CD4-positive, alpha-beta T cell treated with Interleukin-17A for 4 hours (primary cell): Measurements from ENCODE around the gene THSD7A.

Source experiments
- DNase-seq: peaks from one replicate; pipeline ENCODE4 v3.0.0-alpha.2; 2020; ENCODE audit warnings: mixed read lengths

Gene THSD7A

DNA sequence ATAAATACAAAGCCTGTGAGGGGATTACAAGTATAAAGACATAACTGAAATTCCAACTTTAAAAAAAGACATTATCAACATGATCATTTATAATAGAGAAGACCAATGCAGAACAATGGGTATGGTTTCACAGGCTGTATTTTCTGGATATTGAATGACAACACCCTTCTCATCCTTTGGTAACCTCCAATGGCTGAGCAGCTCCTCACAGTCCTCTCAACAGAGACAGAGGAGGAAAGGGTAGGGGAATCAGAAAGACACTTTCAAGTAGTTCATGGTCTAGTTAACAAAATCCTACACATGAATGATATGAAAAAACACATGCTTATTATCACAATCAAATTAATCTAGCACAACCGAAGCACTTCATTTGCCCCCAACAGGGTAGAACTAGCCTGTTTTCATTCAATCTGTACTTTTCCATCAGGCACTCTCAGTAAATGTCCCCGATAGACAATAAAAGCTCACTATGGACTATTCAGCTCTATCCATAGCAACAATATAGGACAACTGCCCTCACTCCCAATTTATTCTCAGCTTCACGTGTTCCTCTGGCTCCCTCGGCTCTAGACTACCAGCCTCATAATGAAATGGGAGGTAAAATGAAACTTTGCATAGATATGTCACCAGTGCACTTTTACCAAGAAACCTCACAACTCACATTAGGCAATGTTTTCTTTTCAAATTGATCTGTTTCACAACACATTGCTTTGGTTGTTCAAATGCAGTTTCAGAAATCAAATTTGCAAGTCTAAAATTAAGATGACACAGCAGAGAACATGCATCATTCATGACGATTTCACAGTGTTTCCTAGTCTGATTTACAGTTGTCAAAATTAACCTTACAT, 211.4 kb downstream of the THSD7A start:
- no peak for DNase-seq

DNA sequence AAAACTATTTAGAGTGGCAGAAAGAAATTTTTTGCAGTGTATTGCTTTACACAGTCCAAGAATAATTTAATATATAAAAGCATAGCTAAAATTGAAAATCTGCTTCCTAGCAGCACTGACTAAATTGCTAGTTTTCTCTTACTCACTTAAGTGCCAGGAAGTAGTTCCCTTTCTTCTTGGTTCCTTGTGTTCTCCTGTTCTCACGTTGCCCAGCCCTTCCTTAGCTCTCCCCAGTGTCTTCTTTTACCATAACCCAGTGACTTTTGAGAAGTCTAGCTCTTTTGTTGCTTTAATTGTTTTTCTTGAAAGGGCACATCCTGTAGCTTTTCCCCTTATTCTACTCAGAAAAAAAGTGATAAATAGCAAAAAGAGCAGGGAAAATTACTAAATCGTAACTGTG, 215.5 kb downstream of the THSD7A start:
- DNase-seq = no peak

DNA sequence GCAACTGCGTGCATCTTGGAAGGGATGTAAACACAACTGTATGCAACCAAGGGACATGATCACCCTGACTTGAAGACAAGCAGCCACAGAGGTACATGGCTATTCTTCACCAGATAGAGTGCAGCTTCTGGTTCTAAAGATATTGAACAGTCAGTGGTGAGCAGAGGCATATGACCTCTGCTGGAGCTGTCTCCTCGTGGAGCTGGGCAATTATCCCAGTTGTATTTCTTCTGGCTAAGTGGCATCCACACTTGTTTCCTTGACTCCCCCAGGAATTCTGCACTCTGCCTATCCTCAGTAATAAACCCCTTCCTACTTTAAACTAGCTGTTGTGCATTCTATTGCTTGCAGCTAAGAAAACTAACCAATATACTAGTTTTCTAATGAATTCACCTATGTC, 216.8 kb downstream of the THSD7A start:
- DNase-seq = no peak

DNA sequence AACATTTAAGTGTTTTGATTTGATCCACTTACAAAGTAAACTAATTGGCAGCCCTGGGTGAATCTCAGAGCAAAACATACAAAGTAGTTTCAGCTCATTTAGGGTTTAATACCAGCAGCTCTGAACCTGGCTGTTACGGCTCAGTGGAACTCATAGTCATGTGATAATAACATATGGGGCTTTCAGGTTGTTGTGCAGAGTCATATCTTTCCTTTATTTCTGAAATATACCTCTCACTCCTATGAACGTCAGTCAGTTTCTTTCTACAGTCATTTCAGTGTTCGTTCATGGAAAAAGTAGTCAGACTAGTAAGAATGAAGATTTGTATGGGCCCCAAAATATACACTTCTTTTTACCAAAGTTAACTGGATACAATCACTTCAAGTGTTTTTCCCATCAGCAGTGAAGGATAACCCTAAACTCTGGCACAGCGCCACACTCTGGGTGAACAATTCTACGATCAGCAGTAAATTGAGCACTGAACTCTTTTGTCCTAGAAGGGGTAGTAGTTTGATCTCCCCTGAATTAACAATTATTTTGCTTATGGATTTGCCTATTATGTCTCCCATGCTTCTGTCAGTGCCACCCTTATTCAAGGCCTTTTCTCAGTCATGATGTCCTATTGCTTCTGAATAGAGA, 218.6 kb downstream of the THSD7A start:
- no peak for DNase-seq

DNA sequence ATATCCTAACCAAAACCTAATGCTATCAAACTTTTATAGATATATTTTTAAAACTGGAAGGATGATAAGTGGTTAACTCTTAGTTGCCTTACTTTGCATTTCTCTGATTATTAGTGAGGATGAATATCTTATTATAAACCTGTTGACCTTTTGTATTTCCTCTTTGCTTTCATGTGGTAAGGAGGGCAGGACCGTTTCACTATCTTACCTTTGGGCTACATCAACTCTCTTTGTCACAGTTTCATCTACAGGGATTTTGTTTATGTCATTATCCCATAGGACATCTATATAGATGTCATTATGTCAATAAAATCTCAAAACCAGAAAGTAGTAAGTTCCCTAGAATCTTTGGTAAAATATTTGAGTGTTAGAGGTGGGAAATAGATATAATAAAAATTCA, 219.3 kb downstream of the THSD7A start:
- DNase-seq = no peak

DNA sequence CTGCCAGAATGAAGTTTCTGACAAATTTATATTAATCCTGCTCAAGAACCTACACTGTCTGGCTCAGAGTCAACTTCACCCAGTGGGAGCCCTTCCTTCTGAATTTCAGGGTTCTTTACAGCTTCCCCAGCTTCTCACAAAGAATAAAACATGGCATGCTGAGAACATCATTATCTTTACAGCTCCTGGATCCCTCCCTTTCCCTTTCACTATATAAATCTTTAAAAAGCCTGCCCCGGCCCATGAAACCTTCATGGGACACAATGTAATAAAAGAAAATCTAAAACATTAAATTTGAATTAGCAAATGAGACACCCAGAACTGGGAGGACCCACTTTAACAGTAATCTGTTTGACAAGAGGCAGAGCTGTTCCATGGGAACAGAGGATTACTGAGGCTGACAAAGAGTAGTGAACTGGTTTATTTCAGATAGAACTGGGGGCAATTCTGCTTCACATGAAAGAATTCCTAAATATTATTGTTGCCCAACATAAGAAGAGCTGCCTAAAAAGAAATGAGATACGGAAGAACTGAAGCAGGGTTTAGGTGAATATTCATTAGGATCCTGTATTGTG, 222.8 kb downstream of the THSD7A start:
- DNase-seq = no peak

DNA sequence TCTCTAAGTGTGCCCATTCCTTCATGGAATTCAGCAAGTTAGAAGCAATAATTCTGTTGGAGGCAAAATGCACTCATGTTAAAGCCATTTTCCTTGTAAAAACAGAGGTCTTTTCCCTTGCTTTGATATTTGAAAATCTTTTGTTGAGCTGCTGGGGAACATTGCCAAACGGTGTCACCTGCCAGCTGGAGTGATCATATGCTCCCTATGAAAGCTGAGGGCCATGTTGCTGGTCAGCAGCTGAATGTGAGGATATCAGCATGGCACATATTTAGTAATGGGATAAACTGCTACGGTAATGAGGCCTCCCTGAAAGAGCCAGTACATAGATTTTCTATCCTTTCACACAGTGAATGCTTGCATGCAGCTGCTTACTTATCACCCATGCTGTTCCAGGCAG, 224.3 kb downstream of the THSD7A start:
- DNase-seq = no peak

DNA sequence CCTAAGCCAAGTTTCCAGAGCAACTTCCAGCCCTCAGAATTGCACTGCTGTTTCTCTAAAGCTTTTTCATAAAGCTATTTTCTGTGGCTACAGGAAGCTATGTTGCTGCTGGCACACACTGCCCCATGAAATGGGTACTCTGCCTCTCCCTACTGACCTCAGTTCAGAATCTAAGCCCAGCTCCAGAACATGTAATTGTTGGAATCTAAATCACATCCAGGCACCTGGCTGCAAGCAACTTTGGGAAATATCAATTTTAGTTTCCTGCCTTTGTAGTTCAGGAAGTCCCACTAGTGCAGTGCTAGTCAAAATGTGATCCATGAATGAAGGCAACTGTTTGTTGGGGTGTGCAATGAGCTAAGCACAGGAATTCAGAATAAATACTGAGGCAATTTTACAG, 226.2 kb downstream of the THSD7A start:
- no peak for DNase-seq

DNA sequence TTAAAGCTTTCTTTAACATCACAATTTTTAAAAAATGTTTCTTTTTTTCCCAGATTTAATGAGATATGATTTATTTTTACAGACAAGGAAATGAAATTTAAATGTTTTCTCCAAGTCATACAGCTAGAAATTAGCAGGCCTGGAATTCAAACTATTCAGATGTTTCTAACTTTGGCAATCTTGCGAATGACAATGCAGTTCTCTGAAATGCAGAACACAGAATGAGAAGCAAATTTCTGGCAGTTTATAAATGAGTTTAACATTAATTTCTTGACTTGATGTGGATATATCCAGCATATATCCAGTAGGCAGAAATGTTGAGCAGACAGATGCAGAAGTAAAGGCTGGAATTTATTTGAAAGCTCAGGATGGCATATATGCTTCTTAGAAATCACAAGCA, 227.5 kb downstream of the THSD7A start:
- DNase-seq = no peak

DNA sequence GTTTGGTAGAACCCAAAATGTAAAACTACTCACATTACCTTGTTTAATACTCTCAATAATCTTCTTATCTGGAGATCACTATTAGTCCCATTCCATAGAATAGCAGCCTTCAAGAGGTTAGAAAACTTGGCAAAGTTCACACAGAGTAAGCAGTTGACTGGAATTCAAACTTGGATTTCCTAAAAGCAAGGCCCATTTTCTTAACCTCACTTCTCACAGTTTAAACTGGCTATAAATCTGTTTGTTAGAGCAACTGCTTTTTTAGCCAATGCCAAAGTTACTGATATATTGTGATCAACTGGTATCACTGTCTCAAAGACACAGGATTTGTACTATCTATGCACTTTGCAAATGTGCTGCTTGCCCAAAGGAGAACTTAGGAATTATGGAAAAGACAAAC, 230.2 kb downstream of the THSD7A start:
- no peak for DNase-seq

DNA sequence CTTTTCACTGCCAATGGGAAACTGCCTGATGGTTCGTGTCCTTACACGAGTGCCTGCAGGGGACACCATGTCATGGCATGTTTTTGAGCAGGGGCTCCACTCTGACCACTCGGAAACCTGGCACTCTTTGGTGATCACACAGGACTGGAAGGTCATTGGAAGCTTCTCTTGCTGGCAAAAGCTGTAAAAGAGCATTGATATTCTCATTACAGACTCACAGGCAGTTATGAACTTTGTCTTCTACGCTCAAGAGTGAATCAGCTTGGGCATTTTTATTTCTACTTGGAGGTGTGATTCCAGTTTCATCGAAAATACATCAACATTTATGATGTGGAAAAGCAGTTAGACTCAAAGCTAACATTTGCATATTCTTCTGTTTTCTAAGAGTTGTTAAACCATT, 238.7 kb downstream of the THSD7A start:
- DNase-seq = no peak

DNA sequence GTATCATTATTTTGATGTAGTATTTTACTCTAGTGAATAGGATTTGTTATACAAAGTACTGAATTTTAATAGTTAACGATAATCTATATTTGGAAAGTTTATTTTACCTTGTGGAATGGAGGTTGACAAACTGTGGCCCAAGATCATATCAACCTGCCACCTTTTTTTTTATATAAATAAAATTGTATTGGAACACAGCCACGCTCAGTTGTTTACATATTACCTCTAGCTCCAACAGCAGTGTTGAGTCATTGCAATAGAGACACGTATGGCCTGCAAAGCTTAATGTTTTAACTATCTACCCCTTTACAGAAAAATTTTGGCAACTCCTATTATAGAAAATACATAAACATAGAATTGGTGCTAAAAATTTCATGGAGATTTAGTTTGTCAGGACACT, 239.3 kb downstream of the THSD7A start:
- no peak for DNase-seq

DNA sequence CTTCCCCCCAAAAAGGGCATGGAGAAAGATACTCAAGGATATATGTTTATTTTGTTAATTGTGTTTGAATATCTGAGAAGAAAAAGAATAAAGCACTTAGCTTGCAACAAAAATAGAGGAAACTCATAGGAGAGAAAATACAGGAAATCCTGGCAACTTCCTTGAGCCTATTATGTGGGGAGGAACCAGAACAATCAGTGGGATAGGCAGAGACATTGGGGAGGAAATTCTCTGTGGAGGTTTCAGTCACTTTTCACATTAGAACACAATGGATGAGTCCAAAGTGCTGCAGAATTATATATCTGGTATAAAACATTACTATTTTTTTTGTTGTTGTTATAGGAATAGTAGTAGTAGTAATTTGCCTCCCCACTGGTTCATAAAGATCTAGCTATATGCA, 240.1 kb downstream of the THSD7A start:
- DNase-seq = no peak

DNA sequence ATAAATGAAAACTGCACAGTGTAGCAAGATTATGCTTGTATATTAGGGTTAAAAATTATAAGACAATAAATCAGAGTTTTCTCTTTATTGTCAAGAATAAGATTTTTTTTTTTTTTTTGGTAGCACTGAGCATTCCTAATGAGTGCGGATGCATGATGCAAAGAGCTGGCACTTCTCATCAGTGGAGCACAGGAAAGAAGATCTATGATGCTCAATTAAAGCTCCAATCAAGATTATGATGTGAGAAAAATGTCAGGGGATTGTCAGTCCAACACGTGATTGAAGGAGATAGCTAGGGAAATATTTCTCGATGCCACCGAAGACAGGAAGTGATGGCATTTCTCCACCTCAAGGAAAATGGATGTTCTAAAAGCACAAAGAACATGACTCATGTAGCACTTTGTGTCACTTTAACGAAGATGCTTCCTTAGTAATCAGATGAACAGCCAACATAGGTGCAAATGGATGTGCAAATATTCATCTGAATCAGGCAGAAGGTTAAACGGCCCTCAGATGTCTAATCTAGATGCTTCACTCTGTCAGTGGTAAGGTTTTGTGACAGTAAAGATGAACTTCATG, 240.9 kb downstream of the THSD7A start:
- DNase-seq = no peak

DNA sequence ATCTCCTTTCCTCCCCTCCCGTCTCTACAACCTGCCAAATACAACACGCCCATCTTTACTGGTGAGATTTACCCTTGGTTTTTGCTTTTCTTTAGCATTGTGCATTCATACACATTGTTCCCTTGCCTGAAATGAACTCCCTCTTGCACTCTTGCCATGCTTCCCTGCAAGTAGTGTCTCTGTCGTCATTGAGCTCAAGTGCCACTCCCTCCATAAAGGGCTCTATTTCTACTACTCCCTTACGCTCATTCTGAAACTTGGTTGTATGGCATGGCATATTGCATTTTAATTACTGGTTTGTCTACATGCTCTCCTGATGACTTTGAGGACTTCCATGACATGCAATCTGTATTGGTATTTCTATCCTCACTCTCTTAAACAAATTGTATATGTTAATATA, 242.7 kb downstream of the THSD7A start:
- DNase-seq = no peak

DNA sequence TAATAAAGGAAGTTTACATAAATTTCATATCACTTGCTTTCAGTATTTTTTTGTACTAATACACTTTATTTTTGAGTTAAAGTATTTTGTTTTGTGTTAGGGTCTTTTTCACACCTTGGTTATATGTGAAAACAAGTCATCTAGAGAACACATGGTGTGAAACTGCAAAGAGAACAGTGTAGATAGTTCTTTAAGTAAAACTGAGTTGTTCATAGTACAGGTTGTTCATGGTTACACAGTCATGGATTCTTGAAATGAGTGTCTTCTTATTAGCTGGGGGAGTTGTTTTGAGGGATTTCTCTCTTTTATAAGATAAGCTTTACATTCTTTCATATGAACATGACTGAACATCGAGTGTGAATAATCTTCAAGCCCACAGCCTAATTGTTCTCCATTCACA, 244.2 kb downstream of the THSD7A start:
- DNase-seq = no peak

DNA sequence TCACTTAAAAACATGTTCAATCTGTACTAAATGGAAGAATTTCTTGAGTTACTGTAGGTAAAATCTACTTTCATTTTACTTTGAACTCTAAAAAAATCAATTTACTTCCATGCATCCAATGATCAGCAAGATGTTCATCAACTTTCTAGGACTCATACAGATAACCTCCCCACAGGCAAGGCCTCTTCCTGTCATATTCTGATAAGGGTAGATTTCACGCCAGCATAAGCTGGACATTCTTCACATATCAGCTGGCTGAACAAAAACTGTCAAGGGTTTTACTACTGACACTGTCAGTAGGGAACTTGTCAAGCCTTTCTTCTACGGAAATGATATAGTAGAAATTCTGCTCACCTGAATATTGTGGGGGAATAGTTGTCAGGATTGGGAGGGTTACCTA, 244.9 kb downstream of the THSD7A start:
- DNase-seq = no peak

DNA sequence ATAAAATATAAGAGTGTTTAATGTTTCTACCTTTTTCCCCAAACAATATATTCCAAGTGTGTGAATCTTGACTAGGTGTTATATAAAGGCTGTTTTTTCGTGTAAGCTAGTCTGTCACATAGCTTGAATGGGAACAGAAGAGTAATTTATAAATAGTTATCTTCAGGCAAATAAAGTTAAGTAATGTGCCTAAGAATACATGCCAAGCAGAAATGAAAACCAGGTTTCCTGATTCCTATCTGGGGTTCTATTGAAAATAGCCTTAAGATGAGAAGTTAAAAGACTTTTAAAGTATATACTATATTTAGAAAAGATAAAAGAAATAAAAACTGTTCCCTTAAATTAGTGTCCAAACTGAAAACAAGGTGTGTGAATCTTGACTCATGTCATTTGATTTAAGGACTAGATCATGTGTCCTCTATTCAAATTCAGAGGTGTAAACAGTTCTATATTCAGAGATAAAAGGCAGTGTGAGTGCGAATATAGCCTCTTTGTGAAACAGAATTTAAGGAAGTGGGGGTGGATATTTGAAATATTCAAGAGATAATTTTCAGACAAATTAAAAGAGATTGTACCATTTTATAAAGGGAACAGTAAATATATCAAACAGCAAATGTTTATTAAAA, 247.5 kb downstream of the THSD7A start:
- no peak for DNase-seq

DNA sequence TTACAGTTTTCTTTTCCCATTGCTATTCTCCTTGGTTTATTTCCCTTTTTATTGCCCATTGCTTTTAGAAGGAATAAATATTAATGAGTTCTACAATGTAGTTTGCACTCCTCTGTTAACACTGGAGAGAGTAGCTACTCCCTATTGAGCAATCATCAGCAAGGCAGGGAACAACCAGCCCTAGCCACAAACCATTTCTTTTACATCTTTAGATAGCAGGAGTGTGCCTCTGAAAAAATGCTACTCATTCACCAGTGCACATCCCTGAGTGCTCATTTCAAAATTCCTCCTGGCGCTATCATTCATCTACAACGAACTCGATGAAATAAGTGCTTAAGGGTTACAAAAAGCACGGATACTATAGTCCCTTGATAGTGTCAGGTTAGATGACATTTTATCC, 252.9 kb downstream of the THSD7A start:
- no peak for DNase-seq

DNA sequence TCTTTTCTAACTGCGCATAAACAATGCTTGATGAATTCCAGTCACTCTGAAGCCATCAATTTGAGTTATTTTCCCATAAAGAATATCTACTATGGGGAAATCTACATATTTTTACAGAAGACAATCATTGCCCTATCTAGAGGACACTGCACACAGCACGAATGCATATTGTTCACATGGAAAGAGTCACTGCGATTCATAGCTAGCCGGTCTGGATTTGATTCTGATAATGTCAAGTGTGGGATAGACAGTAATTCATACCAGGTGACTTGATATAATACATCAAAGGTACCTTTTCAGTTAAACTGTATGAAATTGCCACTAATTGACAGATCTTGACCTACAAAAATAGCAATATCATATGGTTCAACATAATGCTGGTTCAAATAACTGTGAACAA, 255.7 kb downstream of the THSD7A start:
- DNase-seq = no peak

DNA sequence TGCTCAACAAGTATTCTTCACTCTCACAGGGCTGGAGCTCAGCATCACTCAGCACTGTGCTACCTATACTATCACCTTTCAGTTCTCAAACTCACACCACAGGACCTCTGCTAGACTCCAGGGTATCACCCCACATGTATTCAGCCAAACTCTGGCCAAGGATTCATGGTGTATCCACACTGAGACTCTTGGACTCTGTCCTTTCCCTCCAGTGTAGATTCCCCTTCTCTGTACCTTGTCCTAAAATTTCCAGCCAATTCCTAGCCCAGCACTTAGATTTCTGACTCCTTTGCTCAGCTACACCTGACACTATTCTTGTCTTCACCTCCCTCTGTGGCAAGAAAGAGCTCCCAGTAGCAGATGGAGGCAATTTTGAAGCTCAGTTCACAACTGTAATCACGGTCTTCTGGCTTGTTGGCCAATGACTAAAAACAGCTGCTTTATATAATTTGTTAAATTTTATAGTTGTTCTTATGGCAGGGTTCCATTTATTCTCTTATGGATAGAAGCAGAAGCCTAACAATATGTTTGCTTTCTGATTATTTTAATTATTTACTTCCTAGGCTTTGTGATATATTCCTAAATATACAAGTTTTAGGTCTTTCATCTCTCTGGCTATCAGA, 258.8 kb downstream of the THSD7A start:
- no peak for DNase-seq

DNA sequence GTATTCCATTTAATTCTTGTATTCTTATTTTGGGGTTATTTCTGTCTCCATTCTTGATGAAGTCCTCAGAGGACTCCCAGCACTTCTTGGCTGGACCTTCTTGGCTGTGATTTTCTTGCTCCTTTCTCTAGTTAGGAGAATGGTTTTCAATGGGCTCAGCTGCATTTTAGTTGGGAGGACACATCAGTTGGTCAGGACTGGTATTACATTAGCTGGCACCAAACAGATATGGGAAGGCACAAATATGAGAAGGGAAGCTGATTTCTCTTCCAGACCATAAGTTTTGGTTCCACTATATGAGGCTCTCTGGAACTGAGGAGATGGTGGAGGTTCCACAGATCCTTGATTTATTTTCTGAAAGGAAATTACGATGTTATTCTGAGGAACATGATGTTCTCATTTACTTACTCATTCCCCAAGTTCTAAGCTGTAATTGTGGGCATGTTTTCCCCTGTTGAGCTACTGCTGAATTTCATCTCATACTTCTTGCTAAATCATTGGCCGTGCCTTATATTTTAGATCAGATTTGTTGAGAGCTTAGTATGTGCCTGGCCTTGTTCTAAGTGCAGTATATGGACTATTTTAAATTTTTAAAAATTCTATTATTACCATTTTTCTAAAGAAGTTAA, 261.0 kb downstream of the THSD7A start:
- DNase-seq = no peak

DNA sequence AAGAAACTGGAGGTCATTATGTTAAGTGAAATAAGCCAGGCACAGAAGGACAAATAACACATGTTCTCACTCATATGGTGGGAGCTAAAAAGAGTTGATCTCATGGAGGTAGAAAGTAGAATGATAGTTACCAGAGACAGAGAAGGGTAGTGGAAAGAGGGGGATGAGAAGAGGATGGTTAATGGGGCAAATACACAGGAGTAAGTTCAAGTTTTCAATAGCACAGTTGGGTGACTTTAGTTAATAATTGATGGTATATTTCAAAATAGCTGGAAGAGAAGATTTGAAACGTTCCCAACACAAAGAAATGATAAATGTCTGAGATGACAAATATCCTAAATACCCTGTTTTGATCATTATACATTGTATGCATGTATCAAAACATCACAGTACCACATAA, 261.8 kb downstream of the THSD7A start:
- DNase-seq = no peak
